Stimulated activated CD8-positive, alpha-beta memory T cell treated with anti-CD3 and anti-CD28 coated beads, Interleukin-2, amount 100 ng/mL, for 48 hours (primary cell): ENCODE measurements around the gene KHDRBS1.
"Not testable (repeated sequence)": the region's sequence is repeated elsewhere in the genome, so short reads cannot be mapped to it uniquely, and the experiment has no call there.

ENCODE experiments used
- DNase-seq, 2 donors: peaks; one replicate each; pipeline ENCODE4 v3.0.0-alpha.2; 2020; ENCODE audit warnings: low read depth in 2 of 2

KHDRBS1 gene

DNA sequence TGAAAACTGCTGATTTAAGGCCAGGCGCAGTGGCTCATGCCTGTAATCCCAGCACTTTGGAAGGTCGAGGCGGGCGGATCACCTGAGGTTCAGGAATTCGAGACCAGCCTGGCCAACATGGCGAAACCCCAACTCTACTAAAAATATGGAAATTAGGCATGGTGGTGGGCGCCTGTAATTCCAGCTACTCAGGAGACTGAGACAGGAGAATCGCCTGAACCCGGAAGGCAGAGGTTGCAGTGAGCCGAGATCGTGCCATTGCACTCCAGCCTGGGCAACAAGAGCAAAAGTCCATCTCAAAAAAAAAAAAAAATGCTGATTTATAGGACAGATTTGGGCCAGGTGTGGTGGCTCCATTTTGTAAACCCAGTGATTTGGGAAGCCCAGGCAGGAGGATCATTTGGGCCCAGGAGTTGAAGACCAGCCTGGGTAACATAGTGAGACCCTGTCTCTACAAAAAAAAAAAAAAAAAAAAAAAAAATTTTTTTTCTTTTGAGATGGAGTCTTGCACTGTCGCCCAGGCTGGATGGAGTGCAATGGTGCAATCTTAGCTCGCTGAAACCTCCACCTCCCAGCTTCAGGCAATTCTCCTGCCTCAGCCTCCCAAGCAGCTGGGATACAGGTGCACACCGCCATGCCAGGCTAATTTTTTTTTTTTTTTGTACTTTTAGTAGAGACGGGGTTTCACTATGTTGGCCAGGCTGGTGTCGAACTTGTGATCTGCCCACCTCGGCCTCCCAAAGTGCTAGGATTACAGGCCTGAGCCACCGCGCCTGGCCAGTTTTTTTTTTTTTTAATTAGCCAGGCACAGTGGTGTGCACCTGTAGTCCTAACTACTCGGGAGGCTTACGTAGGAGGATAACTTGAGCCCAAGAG lies 52.2 kb downstream of the KHDRBS1 start:
- DNase-seq = not testable (repeated sequence)

DNA sequence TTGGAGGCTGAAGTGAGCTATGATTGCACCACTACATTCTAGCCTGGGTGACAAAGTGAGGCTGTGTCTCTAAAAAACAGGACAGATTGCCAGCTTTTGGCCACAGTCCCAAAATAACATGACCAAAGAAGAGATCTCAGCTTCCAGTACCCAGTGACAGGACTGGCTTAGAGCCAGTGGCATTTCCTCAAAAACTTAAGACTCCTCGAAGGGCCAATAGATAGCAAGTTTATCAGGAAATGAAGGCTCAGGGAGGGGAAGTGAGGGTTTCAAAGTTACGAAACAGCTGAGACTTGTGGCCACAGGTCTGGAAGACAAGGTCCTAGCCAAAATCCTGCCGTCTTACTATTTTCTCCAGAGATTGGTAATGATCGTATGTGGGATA lies 52.8 kb downstream of the KHDRBS1 start:
- DNase-seq = no peak

DNA sequence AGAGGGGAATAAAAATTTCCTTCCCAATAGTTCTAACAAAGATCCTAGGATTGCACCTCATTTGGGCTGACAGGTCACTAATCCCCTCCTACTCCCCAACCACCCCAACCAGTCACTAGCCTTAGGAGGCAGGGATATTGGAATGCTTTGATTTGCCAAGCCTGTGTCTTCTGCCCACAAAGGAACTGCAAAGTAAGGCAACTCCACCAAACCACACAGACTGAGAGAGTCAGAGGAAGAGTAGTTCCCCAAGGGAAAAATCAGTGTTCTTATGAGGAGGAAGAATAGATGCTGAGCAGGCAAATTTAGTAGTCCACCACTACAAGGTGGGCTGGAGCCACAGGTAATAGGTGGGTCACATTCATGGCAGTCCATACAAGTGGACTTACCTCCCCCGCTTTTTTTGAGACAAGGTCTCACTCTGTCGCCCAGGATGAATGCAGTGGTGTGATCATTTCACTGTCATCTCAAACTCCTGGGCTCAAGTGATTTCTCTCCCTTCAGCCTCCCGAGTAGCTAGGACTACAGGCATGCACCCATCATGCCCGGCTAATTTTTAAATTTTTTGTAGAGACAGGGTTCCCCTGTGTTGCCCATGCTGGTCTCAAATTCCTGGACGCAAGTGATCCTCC lies 55.4 kb downstream of the KHDRBS1 start:
- DNase-seq = no peak

DNA sequence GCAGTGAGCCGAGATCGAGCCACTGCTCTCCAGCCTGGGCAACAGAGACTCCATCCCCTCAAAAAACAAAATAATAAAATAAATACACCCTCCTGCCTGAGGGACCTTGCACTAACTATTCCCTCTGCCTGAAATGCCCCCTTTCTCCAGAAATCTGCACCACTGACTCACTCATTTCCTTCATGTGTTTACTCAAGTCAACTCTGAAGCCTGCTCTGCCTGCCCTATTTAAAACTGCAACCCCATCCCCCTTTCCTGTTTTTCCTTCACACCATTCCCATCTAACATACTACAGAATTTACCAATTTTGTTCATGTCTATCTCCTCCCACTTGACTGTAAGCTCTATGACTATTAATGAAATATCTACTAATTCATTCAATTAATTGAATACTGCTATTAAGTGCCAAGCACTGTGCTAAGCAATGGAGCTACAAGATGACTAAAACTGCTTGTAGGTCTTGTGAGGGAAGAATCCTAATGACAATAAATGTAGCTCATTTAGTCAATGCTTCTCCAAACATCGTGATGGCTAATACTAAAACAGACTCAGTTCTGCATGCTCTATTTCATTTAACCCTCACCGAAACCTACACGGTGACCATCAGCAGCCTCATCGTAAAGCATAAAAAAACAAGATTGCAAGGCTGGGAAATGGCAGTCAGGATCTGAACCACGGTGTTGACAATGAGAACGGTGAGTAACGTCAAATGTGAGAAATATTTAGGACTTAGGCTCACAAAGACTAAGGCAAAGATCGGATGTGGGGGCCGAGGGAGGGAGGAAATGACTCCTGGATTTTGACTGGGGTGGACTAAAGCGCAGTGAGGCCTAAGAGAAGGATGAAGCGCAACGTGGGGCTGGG lies 58.3 kb downstream of the KHDRBS1 start:
- DNase-seq = no peak

DNA sequence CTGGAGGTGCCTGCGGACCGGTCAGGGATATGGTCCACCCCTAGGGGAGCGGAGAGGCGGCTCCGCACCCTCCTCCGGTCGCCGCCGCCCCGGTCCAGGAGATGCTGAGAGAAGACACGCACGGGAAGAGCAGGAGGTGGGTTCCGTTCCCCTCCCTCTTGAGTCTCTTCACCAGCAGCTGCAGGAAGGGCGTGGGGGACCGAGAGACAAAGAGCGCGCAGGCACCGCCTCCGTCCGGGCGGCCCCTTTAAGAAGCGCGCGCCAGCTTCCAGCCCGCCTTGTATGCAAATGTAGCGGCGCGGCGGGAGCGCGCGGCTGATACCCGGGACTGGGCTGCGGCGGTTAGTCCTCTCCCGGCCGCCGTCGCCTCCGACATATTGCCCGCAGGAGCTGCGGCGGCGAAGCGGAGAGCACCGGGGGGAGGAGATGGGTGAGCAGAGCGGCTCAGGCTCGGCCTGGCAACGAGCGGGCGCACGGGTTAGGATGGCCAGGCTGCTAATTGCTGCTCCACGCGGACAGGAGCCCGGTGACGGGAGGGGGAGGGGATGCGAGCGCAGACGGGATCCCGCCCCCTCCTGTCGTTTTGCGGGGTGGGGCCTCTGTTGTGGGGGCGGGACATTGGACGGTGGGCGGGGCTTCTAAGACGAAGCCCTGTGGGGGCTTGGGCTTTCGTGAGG lies 59.1 kb downstream of the KHDRBS1 start, which contains the start of gene TMEM39B:
TSS of gene TMEM39B (plus strand) at position 318 of the 677 bp plus-strand sequence. CDS start at position 427, 109 bp downstream.
- DNase-seq = peak; percentile 88 to 90

DNA sequence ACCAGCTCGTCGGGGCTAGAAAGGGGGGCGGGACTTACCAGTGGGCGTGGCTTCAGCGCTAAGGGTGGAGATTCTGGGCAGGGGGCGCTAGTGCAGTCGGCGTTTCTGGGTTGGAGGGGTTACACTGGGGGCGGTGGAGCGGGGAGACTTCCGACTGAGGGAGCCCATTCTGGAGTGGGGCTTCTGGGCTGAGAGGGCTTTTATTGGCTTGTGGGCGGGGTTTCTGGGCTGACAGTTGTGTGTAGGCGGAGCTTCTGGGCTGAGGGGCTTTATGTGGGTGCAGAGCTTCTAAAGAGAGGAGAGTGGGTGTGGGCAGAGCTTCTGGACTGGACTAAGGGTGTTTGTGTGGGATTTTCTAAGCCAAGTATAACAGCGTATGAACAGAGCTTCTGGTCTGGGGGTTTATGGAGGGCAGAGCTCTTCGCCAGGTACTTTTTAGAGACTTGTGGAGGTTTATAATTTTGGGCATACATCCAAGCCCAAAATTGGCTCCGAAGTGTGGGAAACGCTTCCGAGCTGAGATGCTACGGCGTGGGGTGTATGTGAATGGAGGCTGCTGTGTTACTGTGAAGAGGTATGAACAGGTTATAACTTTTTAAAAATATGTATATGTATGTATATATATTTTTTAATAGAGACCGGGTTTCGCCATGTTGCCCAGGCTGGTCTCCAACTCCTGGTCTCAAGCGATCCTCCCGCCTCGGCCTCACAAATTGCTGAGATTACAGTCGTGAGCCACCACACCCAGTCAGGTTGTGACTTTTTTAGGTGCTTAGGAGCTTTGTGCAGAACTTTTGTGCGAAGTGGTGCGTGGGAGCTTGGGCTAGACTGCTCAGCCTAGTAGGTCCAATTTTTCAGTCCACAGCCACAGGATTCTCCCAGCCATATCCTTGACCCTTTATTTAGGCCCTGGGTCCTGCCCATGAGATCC lies 59.9 kb downstream of the KHDRBS1 start:
- DNase-seq = no peak

DNA sequence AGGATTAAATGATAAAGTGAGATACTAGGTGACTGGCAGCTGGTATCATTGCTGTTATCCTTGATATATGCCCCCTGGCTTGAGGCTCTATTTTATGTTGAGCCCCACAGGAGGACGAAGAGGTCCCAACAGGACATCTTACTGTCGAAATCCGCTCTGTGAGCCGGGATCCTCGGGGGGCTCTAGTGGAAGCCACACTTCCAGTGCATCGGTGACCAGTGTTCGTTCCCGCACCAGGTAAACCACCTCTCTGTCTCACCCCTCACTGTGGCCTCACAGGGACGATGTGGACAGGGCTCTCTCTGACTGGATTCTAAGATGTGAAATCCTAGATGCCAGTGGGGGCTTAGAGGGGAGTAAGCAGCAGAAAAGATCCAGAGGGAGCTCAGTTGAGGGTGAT lies 61.2 kb downstream of the KHDRBS1 start:
- no peak for DNase-seq

DNA sequence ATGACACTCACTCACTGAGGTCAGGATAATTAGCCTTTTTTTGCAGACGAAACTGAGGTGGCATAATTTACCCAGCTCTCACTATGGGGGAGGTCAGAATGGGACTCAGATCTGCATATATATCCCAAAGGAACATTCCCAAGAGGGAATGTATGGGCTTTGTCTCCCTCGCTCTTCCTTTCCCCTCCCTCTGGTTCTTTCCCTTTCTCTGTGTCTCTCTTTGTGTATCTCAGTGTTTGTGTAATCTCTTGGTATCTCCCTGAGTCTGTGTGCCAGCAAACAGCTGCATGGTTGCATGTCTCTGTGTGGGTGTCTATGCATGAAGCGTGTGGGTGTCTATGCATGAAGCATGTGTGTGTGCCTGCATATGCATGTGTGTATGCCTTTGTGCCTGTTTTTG lies 63.8 kb downstream of the KHDRBS1 start:
- DNase-seq = no peak

DNA sequence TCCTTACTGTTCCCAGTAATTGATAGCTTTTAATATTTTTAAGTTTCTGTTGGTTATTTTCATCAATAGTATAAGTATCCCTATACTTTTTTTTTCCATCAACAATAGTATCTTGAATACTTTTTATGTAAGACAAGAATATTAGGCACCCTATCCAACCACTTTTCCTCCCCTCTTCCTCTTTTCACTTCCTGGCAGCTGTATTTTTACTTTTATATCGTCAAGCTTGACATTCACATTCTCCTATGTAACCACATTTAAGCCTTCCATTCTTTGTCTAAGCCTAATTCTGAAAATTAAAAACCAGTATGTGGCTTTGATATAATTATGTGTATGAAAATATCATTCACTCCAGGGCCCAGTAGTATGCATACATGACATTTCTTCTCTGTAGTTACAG lies 68.4 kb downstream of the KHDRBS1 start:
- no peak for DNase-seq

DNA sequence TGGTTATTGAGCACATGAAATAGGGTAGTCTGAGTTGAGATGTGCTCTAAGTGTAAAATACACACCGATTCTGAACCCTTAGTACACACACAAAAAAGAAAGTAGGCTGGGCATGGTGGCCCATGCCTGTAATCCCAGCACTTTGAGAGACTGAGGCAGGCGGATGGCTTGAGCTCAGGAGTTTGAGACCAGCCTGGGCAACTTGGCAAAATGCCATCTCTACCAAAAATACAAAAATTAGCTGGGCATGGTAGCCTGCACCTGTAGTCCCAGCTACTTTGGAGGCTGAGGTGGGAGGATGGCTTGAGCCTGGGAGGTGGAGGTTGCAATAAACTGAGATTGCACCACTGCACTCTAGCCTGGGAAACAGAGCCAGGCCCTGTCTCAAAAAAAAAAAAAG lies 72.7 kb downstream of the KHDRBS1 start:
- DNase-seq = not testable (repeated sequence)

DNA sequence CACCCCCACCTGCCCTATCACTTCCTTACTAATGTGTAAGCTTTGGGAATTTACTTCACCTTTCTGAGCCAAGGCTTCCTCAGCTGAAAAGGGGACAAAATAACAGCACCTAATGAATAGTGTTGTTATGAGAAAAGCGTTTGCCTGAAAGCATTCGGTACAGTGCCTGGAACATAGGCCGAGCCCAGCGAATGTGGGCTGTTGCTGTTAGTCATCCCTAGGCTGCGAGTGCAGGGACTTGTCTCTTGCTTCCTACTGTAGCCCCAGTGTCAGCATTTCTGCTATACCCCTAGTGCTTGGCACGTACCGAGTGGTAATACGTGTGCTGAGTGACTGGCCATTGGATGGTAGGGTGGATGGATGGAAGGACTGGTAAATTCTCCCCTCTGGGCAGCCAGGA lies 77.5 kb downstream of the KHDRBS1 start:
- DNase-seq = no peak

DNA sequence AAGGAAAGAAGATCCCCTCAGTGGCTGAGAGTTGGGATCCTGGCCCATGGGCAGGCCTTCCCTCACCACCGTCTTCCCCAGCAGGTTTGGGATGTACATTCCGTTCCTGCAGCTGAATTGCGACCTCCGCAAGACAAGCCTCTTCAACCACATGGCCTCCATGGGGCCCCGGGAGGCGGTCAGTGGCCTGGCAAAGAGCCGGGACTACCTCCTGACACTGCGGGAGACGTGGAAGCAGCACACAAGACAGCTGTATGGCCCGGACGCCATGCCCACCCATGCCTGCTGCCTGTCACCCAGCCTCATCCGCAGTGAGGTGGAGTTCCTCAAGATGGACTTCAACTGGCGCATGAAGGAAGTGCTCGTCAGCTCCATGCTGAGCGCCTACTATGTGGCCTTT lies 77.9 kb downstream of the KHDRBS1 start:
- no peak for DNase-seq
